LoVo (cell line): ENCODE results near the gene COPG1.

Experiments
- DNase-seq: peaks from one replicate; pipeline ENCODE4 v3.0.0-alpha.2; 2016; ENCODE audit warnings: low spot score

COPG1 gene

GRCh38 chr3:129280183-129280582 is 30.8 kb downstream of the COPG1 start:
- DNase-seq = no peak

DNA sequence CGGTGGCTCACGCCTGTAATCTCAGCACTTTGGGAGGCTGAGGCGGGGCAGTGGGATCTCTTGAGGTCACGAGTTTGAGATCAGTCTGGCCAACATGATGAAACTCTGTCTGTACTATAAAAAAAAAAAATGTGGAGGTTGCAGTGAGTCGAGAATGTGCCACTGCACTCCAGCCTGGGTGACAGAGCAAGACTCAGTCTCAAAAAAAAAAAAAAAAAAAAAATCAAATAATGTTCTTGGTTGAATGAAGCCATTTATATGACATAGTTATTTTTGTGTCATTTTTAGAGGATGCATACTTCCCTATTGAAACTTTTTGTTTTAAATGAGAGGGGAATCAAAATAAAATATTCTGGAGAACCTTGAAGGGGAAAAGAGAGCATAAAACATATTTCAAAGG is 32.3 kb downstream of the COPG1 start:
- DNase-seq = no peak

- no peak for DNase-seq
Observed at GRCh38 chr3:129282727-129283327, 33.4 kb downstream of the COPG1 start.

- DNase-seq = no peak
Observed at GRCh38 chr3:129286081-129286480, 36.7 kb downstream of the COPG1 start.

DNA sequence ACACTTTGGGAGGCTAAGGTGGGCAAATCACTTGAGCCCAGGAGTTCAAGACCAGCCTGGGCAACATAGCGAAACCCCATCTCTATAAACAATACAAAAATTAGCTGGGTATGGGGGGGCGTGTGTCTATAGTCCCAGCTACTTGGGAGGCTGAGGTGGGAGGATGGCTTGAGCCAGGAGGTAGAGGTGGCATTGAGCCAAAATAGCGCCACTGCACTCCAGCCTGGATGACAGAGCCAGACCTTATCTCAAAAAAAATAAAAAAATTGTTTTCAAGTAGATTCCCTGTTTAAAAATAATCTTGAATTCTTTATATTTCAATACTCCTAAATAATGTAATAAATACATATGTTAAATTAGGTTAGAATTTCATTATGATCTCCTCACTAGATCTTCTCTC is 39.0 kb downstream of the COPG1 start:
- DNase-seq = no peak

DNA sequence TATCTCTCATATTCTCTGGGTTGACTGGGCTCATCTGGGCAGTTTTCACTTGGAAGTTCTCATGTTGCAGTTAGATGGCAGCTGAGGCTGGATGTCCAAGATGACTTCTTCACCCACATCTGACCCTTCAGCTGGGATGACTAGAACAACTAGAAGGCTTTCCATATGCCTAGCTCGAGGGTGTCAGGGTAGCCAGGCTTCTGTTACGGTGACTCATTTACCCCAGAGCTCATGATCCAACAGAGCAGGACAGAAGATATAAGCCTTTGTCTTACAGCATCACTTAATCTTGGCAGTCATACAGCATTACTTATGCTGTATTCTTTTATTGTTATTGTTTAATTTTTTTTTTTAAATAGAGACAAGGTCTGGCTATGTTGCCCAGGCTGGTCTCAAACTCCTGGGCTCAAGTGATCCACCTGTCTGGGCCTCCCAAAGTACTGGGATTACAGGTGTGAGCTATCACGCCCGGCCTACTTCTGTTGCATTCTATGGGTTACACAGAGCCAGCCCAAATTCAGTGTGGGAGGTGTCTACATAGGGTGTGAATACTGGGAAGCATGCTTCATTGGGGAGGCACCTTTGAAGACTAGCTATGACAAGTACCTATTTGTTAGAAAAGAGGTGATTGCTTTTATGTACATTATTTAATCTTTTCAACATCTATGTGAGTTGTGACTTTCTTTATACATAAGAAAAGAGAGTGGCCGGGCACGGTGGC is 40.0 kb downstream of the COPG1 start:
- DNase-seq = no peak

GRCh38 chr3:129291236-129291886 is 42.0 kb downstream of the COPG1 start:
- DNase-seq = no peak

GRCh38 chr3:129295286-129295685 is 45.9 kb downstream of the COPG1 start:
- DNase-seq = no peak

GRCh38 chr3:129304146-129304961 is 54.9 kb downstream of the COPG1 start:
- no peak for DNase-seq

- DNase-seq = no peak
Observed at GRCh38 chr3:129304962-129305222, 55.5 kb downstream of the COPG1 start.

- no peak for DNase-seq
Observed at GRCh38 chr3:129305592-129306091, 56.2 kb downstream of the COPG1 start.

GRCh38 chr3:129308636-129309035 is 59.2 kb downstream of the COPG1 start:
- DNase-seq = no peak

- DNase-seq = no peak
Observed at GRCh38 chr3:129310111-129311011, 61.0 kb downstream of the COPG1 start.

GRCh38 chr3:129311054-129311902 is 61.9 kb downstream of the COPG1 start:
- no peak for DNase-seq

- no peak for DNase-seq
Observed at GRCh38 chr3:129312021-129312639, 62.7 kb downstream of the COPG1 start.

DNA sequence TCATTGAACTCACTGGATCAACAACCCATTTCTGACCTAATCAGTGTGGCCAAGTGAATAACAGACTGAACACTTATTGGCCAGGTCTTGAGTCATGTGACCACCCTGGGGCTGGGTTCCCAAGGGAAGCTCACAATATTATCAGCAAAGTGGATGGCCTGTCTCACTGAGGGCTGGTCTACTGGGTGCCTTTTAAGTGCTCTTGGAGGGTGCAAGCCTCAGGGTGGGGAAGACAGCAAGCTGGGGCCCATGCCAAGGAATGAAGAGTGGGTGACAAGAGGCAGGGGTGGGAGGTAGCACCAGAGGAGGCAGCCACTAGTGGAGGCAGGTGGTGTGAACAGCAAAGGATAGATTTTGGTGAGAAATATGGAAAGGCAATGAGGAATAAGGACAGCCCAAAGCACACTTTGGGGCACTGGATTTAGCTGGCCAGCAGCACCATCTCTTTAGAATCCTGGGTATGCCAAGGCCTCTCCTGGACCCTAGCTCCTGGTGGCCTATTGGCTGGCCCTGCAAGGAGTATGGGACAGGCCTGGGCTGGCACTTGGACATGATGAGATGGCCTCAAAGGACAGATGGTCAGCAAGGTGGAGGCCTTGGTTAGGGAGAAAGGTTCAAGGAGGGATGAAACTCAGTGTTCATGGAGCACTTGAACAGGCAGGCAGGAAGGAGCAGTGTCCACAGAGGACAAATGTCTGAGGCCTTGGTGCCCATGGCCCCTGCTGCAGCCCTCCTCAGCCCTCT is 63.4 kb downstream of the COPG1 start:
- DNase-seq = no peak

- no peak for DNase-seq
Observed at GRCh38 chr3:129313415-129313664, 63.9 kb downstream of the COPG1 start.

GRCh38 chr3:129313665-129314385 is 64.4 kb downstream of the COPG1 start:
- no peak for DNase-seq
